SK-N-SH treated with all-trans-retinoic acid at 6 μM for 48 hours (cell line): ENCODE data around the gene CCDC24.

Source experiments
- ATAC-seq: fragments of 200-7000 bp; cut with Tn5 transposase; 3 replicates; pipeline ENCODE4 v1.9.1; 2020; ENCODE audit warnings: mild to moderate bottlenecking, moderate library complexity
- ARNTL ChIP-seq: fragments of 450-650 bp; formaldehyde crosslinking; IDR thresholded peaks from 2 replicates; pipeline ENCODE4 v1.5.0; 2020; ENCODE audit warnings: low read depth, mild to moderate bottlenecking, moderate library complexity, borderline replicate concordance
- CREB5 ChIP-seq: fragments of 250-450 bp; sonication (Bioruptor Pico); IDR thresholded peaks from 2 replicates; pipeline ENCODE4 v1.5.1; 2020; ENCODE audit warnings: low read depth, mild to moderate bottlenecking, moderate library complexity
- CSDC2 ChIP-seq: fragments of 250-450 bp; sonication (Bioruptor Pico); IDR thresholded peaks from 2 replicates; pipeline ENCODE4 v1.5.0; 2020; ENCODE audit warnings: mild to moderate bottlenecking, moderate library complexity
- CSRNP3 ChIP-seq: fragments of 250-450 bp; sonication (Bioruptor Pico); IDR thresholded peaks from 2 replicates; pipeline ENCODE4 v1.5.1; 2021; ENCODE audit warnings: mild to moderate bottlenecking, moderate library complexity
- ESRRG ChIP-seq: fragments of 250-450 bp; sonication (Bioruptor Pico); IDR thresholded peaks from 2 replicates; pipeline ENCODE4 v1.6.1; 2021; ENCODE audit warnings: mild to moderate bottlenecking
- GLIS3 ChIP-seq: fragments of 250-450 bp; sonication (Bioruptor Pico); IDR thresholded peaks from 2 replicates; pipeline ENCODE4 v1.5.0; 2020; ENCODE audit warnings: mild to moderate bottlenecking, moderate library complexity
- ISL1 ChIP-seq: fragments of 250-450 bp; sonication (Bioruptor Pico); IDR thresholded peaks from 2 replicates; pipeline ENCODE4 v2.1.2; 2022; ENCODE audit warnings: mild to moderate bottlenecking, moderate library complexity
- OSR1 ChIP-seq: fragments of 250-450 bp; sonication (Bioruptor Pico); IDR thresholded peaks from 2 replicates; pipeline ENCODE4 v1.8.0; 2022; ENCODE audit warnings: moderate library complexity, mild to moderate bottlenecking, inconsistent platforms
- POU6F1 ChIP-seq: fragments of 250-450 bp; sonication (Bioruptor Pico); IDR thresholded peaks from 2 replicates; pipeline ENCODE4 v1.8.0; 2021; ENCODE audit warnings: low read depth, mild to moderate bottlenecking, moderate library complexity, borderline replicate concordance
- RARB ChIP-seq: fragments of 250-450 bp; sonication (Bioruptor Pico); IDR thresholded peaks from 2 replicates; pipeline ENCODE4 v1.8.0; 2021; ENCODE audit warnings: mild to moderate bottlenecking, moderate library complexity
- SNAI2 ChIP-seq: fragments of 250-450 bp; sonication (Bioruptor Pico); IDR thresholded peaks from 2 replicates; pipeline ENCODE4 v1.5.0; 2020; ENCODE audit warnings: mild to moderate bottlenecking, moderate library complexity
- ZC3H10 ChIP-seq: fragments of 250-450 bp; sonication (Bioruptor Pico); IDR thresholded peaks from 2 replicates; pipeline ENCODE4 v1.5.1; 2021; ENCODE audit warnings: mild to moderate bottlenecking, moderate library complexity
- ZFP3 ChIP-seq: fragments of 250-450 bp; sonication (Bioruptor Pico); IDR thresholded peaks from 2 replicates; pipeline ENCODE4 v1.5.0; 2020; ENCODE audit warnings: mild to moderate bottlenecking, moderate library complexity
- ZNF70 ChIP-seq: fragments of 450-650 bp; formaldehyde crosslinking; IDR thresholded peaks from 2 replicates; pipeline ENCODE4 v1.5.0; 2020; ENCODE audit warnings: mild to moderate bottlenecking, moderate library complexity
- ZNF8 ChIP-seq: fragments of 450-650 bp; formaldehyde crosslinking; IDR thresholded peaks from 2 replicates; pipeline ENCODE4 v1.5.0; 2020; ENCODE audit warnings: mild to moderate bottlenecking, moderate library complexity
- TF ChIP-seq, protein P1 (sequence below): fragments of 250-450 bp; sonication (Bioruptor Pico); IDR thresholded peaks from 2 replicates; pipeline ENCODE4 v1.8.0; 2020; ENCODE audit warnings: mild to moderate bottlenecking, moderate library complexity, borderline replicate concordance
- TF ChIP-seq, protein P2 (sequence below): fragments of 250-450 bp; sonication (Bioruptor Pico); IDR thresholded peaks from 2 replicates; pipeline ENCODE4 v1.5.0; 2020; ENCODE audit warnings: mild to moderate bottlenecking, moderate library complexity

CCDC24 gene

GRCh38 chr1:43977376-43978263 is 13.8 kb upstream of the CCDC24 start:
- TF ChIP-seq POU6F1 (CRISPR knock-in tag) (no peak), ARNTL (CRISPR knock-in tag) (no peak), ZNF8 (CRISPR knock-in tag) (no peak), CREB5 (CRISPR knock-in tag) (no peak), ZC3H10 (CRISPR knock-in tag) (no peak), ISL1 (CRISPR knock-in tag) (no peak), ZNF70 (CRISPR knock-in tag) (no peak)
- no peak for ATAC-seq

- no peak for TF ChIP-seq CSRNP3 (CRISPR knock-in tag)
- no peak for TF ChIP-seq ZNF8 (CRISPR knock-in tag)
- no peak for TF ChIP-seq ZFP3 (CRISPR knock-in tag)
- TF ChIP-seq CSDC2 (CRISPR knock-in tag) = no peak
- TF ChIP-seq, protein P1, sequence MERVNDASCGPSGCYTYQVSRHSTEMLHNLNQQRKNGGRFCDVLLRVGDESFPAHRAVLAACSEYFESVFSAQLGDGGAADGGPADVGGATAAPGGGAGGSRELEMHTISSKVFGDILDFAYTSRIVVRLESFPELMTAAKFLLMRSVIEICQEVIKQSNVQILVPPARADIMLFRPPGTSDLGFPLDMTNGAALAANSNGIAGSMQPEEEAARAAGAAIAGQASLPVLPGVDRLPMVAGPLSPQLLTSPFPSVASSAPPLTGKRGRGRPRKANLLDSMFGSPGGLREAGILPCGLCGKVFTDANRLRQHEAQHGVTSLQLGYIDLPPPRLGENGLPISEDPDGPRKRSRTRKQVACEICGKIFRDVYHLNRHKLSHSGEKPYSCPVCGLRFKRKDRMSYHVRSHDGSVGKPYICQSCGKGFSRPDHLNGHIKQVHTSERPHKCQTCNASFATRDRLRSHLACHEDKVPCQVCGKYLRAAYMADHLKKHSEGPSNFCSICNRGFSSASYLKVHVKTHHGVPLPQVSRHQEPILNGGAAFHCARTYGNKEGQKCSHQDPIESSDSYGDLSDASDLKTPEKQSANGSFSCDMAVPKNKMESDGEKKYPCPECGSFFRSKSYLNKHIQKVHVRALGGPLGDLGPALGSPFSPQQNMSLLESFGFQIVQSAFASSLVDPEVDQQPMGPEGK (CRISPR knock-in tag) = no peak
- TF ChIP-seq RARB (CRISPR knock-in tag) = no peak
- TF ChIP-seq ISL1 (CRISPR knock-in tag) = no peak
- TF ChIP-seq POU6F1 (CRISPR knock-in tag) = no peak
- no peak for TF ChIP-seq GLIS3 (CRISPR knock-in tag)
- TF ChIP-seq ESRRG (CRISPR knock-in tag) = no peak
- TF ChIP-seq SNAI2 = no peak
- TF ChIP-seq, protein P2, sequence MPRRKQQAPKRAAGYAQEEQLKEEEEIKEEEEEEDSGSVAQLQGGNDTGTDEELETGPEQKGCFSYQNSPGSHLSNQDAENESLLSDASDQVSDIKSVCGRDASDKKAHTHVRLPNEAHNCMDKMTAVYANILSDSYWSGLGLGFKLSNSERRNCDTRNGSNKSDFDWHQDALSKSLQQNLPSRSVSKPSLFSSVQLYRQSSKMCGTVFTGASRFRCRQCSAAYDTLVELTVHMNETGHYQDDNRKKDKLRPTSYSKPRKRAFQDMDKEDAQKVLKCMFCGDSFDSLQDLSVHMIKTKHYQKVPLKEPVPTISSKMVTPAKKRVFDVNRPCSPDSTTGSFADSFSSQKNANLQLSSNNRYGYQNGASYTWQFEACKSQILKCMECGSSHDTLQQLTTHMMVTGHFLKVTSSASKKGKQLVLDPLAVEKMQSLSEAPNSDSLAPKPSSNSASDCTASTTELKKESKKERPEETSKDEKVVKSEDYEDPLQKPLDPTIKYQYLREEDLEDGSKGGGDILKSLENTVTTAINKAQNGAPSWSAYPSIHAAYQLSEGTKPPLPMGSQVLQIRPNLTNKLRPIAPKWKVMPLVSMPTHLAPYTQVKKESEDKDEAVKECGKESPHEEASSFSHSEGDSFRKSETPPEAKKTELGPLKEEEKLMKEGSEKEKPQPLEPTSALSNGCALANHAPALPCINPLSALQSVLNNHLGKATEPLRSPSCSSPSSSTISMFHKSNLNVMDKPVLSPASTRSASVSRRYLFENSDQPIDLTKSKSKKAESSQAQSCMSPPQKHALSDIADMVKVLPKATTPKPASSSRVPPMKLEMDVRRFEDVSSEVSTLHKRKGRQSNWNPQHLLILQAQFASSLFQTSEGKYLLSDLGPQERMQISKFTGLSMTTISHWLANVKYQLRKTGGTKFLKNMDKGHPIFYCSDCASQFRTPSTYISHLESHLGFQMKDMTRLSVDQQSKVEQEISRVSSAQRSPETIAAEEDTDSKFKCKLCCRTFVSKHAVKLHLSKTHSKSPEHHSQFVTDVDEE (CRISPR knock-in tag) = no peak
- no peak for TF ChIP-seq ARNTL (CRISPR knock-in tag)
- TF ChIP-seq OSR1 (CRISPR knock-in tag) = no peak
- no peak for TF ChIP-seq ZNF70 (CRISPR knock-in tag)
- no peak for ATAC-seq
Observed at GRCh38 chr1:43978264-43978550, 13.2 kb upstream of the CCDC24 start.
